Loucy (cell line): ENCODE data around the gene PITX3.
A peak's percentile ranks its signal among the peaks of the same experiment; 100 is the strongest.

Source experiments
- H2AFZ ChIP-seq: fragments of 200-600 bp; sonication (generic); 2 replicates; pipeline ENCODE4 v1.6.0; 2016; ENCODE audit warnings: antibody characterized with exemption, mild to moderate bottlenecking, low read length, moderate library complexity
- H3F3A ChIP-seq: fragments of 200-600 bp; 2 replicates; pipeline ENCODE4 v1.6.0; 2016; ENCODE audit warnings: antibody characterized with exemption, low read depth, mild to moderate bottlenecking
- H3K27me3 ChIP-seq: fragments of 200-600 bp; sonication (generic); 2 replicates; pipeline ENCODE4 v1.6.1; 2014; ENCODE audit warnings: low read length, mild to moderate bottlenecking; ENCODE audit not compliant: insufficient read depth, poor library complexity, severe bottlenecking
- H3K36me3 ChIP-seq: fragments of 200-600 bp; sonication (generic); 2 replicates; pipeline ENCODE4 v1.6.1; 2016; ENCODE audit warnings: low read length; ENCODE audit not compliant: insufficient read depth
- H3K4me1 ChIP-seq: fragments of 200-600 bp; sonication (generic); 2 replicates; pipeline ENCODE4 v1.5.1; 2014; ENCODE audit warnings: low read length, mild to moderate bottlenecking; ENCODE audit not compliant: insufficient read depth, poor library complexity, severe bottlenecking
- H3K4me2 ChIP-seq: fragments of 200-600 bp; sonication (generic); 2 replicates; pipeline ENCODE4 v1.6.0; 2014; ENCODE audit warnings: antibody characterized with exemption, low read length, low read depth, mild to moderate bottlenecking; ENCODE audit not compliant: poor library complexity, severe bottlenecking
- H3K4me3 ChIP-seq: fragments of 200-600 bp; sonication (generic); 2 replicates; pipeline ENCODE4 v1.5.1; 2014; ENCODE audit warnings: low read length, mild to moderate bottlenecking, mixed read lengths; ENCODE audit not compliant: poor library complexity, severe bottlenecking
- H3K79me2 ChIP-seq: fragments of 200-600 bp; sonication (generic); 2 replicates; pipeline ENCODE4 v1.6.1; 2014; ENCODE audit warnings: low read length; ENCODE audit not compliant: insufficient read depth
- H3K9ac ChIP-seq: fragments of 200-600 bp; sonication (generic); 2 replicates; pipeline ENCODE4 v1.6.0; 2014; ENCODE audit warnings: mild to moderate bottlenecking, low read depth, low read length, moderate library complexity; ENCODE audit not compliant: poor library complexity, severe bottlenecking
- H3K9me2 ChIP-seq: fragments of 200-600 bp; sonication (generic); replicated peaks from 2 replicates; pipeline ENCODE4 v1.6.1; 2016; ENCODE audit warnings: low read depth, low read length, mixed read lengths
- H3K9me3 ChIP-seq: fragments of 200-600 bp; sonication (generic); 2 replicates; pipeline ENCODE4 v1.6.1; 2014; ENCODE audit warnings: mild to moderate bottlenecking, antibody characterized with exemption, low read length, low read depth; ENCODE audit not compliant: insufficient read depth
- H4K20me1 ChIP-seq: fragments of 200-600 bp; sonication (generic); 2 replicates; pipeline ENCODE4 v1.6.0; 2014; ENCODE audit warnings: antibody characterized with exemption, low read length, mild to moderate bottlenecking; ENCODE audit not compliant: insufficient read depth, poor library complexity, severe bottlenecking
- CTCF ChIP-seq: fragments of 200-600 bp; sonication (generic); conservative IDR thresholded peaks from 2 replicates; pipeline ENCODE4 v1.5.1; 2014; ENCODE audit warnings: mild to moderate bottlenecking, antibody characterized with exemption, low read length
- EZH2phosphoT487 ChIP-seq: fragments of 200-600 bp; IDR thresholded peaks from 2 replicates; pipeline ENCODE4 v1.6.1; 2018; ENCODE audit warnings: antibody characterized with exemption, mild to moderate bottlenecking, moderate library complexity, borderline replicate concordance

Gene PITX3

GRCh38 chr10:102233997-102234396 is 7.3 kb downstream of the PITX3 start:
- Histone ChIP-seq H3K9me3 (no peaks in the 10 kb centered on the region), H3F3A (no peaks in the 10 kb centered on the region)

GRCh38 chr10:102231357-102232318 is 9.7 kb downstream of the PITX3 start:
- Histone ChIP-seq H4K20me1 (no peaks in the 10 kb centered on the region), H2AFZ (no peak overlapping the region), H3K4me2 (no peak overlapping the region)

More at GRCh38 chr10:102233997-102234396, 7.3 kb downstream of the PITX3 start:
- TF ChIP-seq EZH2phosphoT487 = no peak
- no peak overlapping the region for H3K4me3 ChIP-seq
- H3K4me2 ChIP-seq = no peak overlapping the region
- H3K4me1 ChIP-seq = no peaks in the 10 kb centered on the region
- no peak overlapping the region for H2AFZ ChIP-seq
- no peaks in the 10 kb centered on the region for H3K79me2 ChIP-seq
- H3K36me3 ChIP-seq = no peaks in the 10 kb centered on the region
- no peaks in the 10 kb centered on the region for H4K20me1 ChIP-seq
- no peaks in the 10 kb centered on the region for H3K27me3 ChIP-seq
- no peak overlapping the region for H3K9ac ChIP-seq
- H3K9me2 ChIP-seq = no peaks in the 10 kb centered on the region

GRCh38 chr10:102230861-102231356 is 10.4 kb downstream of the PITX3 start:
- Histone ChIP-seq H3K9me2 (no peaks in the 10 kb centered on the region), H4K20me1 (no peaks in the 10 kb centered on the region), H3F3A (no peaks in the 10 kb centered on the region), H3K27me3 (no peaks in the 10 kb centered on the region), H3K9ac (no peak overlapping the region), H3K36me3 (no peaks in the 10 kb centered on the region), H3K79me2 (no peaks in the 10 kb centered on the region), H3K9me3 (no peaks in the 10 kb centered on the region), H2AFZ (no peak overlapping the region), H3K4me1 (peaks cover 6% of the 10 kb centered on the region), H3K4me3 (no peak overlapping the region), H3K4me2 (no peak overlapping the region)
- TF ChIP-seq CTCF (no peak), EZH2phosphoT487 (no peak)

More at GRCh38 chr10:102231357-102232318, 9.7 kb downstream of the PITX3 start:
- no peaks in the 10 kb centered on the region for H3K27me3 ChIP-seq
- H3K9me3 ChIP-seq = no peaks in the 10 kb centered on the region
- TF ChIP-seq CTCF (peak; percentile 75), EZH2phosphoT487 (no peak)
- H3K4me1 ChIP-seq = peaks cover under 1% of the 10 kb centered on the region
- H3K9ac ChIP-seq = no peak overlapping the region
- no peaks in the 10 kb centered on the region for H3K9me2 ChIP-seq
- H3K79me2 ChIP-seq = no peaks in the 10 kb centered on the region
- H3F3A ChIP-seq = no peaks in the 10 kb centered on the region
- H3K36me3 ChIP-seq = no peaks in the 10 kb centered on the region
- H3K4me3 ChIP-seq = no peak overlapping the region
